ENCODE data around the gene TMEM212. TPM values are rescaled to one million over a fixed set of nuclear protein-coding genes. Genes with fewer than 3 reads are reported as not detected.
A peak's percentile ranks its signal among the peaks of the same experiment; 100 is the strongest.

TMEM212 gene
- total and polyA plus RNA-seq, 9 of the 15 experiments (the other 6 are each of a cell fraction or from before 2014, with no cell fraction given) = not detected

DNA sequence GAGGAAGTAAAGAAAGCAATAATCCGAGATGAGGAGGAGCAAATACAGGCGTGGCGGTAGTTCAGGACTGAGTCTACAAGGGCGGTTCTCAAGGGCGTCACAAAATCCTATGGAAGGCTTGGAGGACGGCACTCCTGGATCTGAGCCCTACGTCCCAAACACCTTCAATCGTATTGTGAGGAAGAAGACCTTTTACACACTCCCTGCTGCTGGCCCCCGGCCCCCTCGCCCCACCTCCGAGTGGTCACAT is 33.6 kb upstream of the TMEM212 start (continued):
- TF ChIP-seq, protein P1, sequence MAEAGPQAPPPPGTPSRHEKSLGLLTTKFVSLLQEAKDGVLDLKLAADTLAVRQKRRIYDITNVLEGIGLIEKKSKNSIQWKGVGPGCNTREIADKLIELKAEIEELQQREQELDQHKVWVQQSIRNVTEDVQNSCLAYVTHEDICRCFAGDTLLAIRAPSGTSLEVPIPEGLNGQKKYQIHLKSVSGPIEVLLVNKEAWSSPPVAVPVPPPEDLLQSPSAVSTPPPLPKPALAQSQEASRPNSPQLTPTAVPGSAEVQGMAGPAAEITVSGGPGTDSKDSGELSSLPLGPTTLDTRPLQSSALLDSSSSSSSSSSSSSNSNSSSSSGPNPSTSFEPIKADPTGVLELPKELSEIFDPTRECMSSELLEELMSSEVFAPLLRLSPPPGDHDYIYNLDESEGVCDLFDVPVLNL (CRISPR knock-in tag; IDR thresholded peaks at IDR 0.05; ENCODE audit: low read depth) = no peak
- TF ChIP-seq FOXJ2 (tag; IDR thresholded peaks at IDR 0.05) = no peak
- TF ChIP-seq, protein P2, sequence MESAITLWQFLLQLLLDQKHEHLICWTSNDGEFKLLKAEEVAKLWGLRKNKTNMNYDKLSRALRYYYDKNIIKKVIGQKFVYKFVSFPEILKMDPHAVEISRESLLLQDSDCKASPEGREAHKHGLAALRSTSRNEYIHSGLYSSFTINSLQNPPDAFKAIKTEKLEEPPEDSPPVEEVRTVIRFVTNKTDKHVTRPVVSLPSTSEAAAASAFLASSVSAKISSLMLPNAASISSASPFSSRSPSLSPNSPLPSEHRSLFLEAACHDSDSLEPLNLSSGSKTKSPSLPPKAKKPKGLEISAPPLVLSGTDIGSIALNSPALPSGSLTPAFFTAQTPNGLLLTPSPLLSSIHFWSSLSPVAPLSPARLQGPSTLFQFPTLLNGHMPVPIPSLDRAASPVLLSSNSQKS (CRISPR knock-in tag; IDR thresholded peaks at IDR 0.05) = no peak
- TF ChIP-seq FOXA3 (CRISPR knock-in tag; conservative IDR thresholded peaks at IDR 0.05 in 1 of 2, IDR thresholded peaks at IDR 0.05 in 1 of 2) = 0 out of 4 replicates have a peak, but pooled peaks of 1 of the 2 experiments have one; percentile 2
- TF ChIP-seq, protein P3, sequence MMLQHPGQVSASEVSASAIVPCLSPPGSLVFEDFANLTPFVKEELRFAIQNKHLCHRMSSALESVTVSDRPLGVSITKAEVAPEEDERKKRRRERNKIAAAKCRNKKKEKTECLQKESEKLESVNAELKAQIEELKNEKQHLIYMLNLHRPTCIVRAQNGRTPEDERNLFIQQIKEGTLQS (IDR thresholded peaks at IDR 0.05) = no peak
- TF ChIP-seq, protein P3 (CRISPR knock-in tag; conservative IDR thresholded peaks at IDR 0.05) = no peak
- TF ChIP-seq MXI1 (IDR thresholded peaks at IDR 0.05; ENCODE audit: low read depth, low read length) = 0 out of 2 replicates have a peak, but pooled peaks have one; percentile 13
- no peak for TF ChIP-seq SMAD2 (IDR thresholded peaks at IDR 0.05; ENCODE audit: low read depth, low read length)
- 0 out of 2 replicates have a peak, but pooled peaks have one; percentile 21 for TF ChIP-seq ETV5 (CRISPR knock-in tag; IDR thresholded peaks at IDR 0.05; ENCODE audit: low read depth)
- no peak for TF ChIP-seq POLR2AphosphoS2 (IDR thresholded peaks at IDR 0.05; ENCODE audit: low read length)
- no peak for TF ChIP-seq ZNF347 (CRISPR knock-in tag; IDR thresholded peaks at IDR 0.05; ENCODE audit: low read depth)
- TF ChIP-seq CHD1 (IDR thresholded peaks at IDR 0.05; ENCODE audit: low read length) = no peak
- no peak for TF ChIP-seq ETV6 (IDR thresholded peaks at IDR 0.05; ENCODE audit: borderline replicate concordance in 1 of 2, low read depth in 2 of 2, low read length in 1 of 2)
- peak; percentile 59; the same call in 1 of the 2 replicates for TF ChIP-seq ETV6 (CRISPR knock-in tag; IDR thresholded peaks at IDR 0.05; ENCODE audit: borderline replicate concordance)
- TF ChIP-seq STAG1 (CRISPR knock-in tag; IDR thresholded peaks at IDR 0.05; ENCODE audit: borderline replicate concordance) = no peak
- TF ChIP-seq ZNF133 (CRISPR knock-in tag; IDR thresholded peaks at IDR 0.05) = no peak
- TF ChIP-seq CXXC5 (CRISPR knock-in tag; IDR thresholded peaks at IDR 0.05) = peak; percentile 41; the same call in 1 of the 2 replicates
- no peak for TF ChIP-seq ZNF282 (CRISPR knock-in tag; IDR thresholded peaks at IDR 0.05)
- TF ChIP-seq, protein P4, sequence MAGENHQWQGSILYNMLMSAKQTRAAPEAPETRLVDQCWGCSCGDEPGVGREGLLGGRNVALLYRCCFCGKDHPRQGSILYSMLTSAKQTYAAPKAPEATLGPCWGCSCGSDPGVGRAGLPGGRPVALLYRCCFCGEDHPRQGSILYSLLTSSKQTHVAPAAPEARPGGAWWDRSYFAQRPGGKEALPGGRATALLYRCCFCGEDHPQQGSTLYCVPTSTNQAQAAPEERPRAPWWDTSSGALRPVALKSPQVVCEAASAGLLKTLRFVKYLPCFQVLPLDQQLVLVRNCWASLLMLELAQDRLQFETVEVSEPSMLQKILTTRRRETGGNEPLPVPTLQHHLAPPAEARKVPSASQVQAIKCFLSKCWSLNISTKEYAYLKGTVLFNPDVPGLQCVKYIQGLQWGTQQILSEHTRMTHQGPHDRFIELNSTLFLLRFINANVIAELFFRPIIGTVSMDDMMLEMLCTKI (IDR thresholded peaks at IDR 0.05; ENCODE audit: partially characterized antibody) = no peak
- no peak for TF ChIP-seq SMARCA4 (IDR thresholded peaks at IDR 0.05)
- no peak for TF ChIP-seq CREBBP (IDR thresholded peaks at IDR 0.05; ENCODE audit: low read depth, low read length)
- peak; percentile 75; the same call in 1 of the 2 replicates for TF ChIP-seq ZSCAN29 (IDR thresholded peaks at IDR 0.05)
- no peak for TF ChIP-seq ATF1 (CRISPR knock-in tag; IDR thresholded peaks at IDR 0.05)
- TF ChIP-seq ATF1 (tag; IDR thresholded peaks at IDR 0.05) = no peak
- TF ChIP-seq MAFK (IDR thresholded peaks at IDR 0.05; ENCODE audit: low read length) = no peak
- TF ChIP-seq POLR2B (IDR thresholded peaks at IDR 0.05; ENCODE audit: low read depth, partially characterized antibody) = peak; percentile 48
- TF ChIP-seq SUPT5H (IDR thresholded peaks at IDR 0.05) = no peak
- no peak for TF ChIP-seq HMGN3 (IDR thresholded peaks at IDR 0.05; ENCODE audit: borderline replicate concordance, extremely low read depth, insufficient read length, low read depth, low read length)
- no peak for TF ChIP-seq SAP30 (IDR thresholded peaks at IDR 0.05; ENCODE audit: borderline replicate concordance, insufficient read depth, low read depth, low read length, poor library complexity, severe bottlenecking)
